HCT116 (cell line): ENCODE measurements around the gene NOL4L.

Experiments
- ATF3 ChIP-seq: IDR thresholded peaks from 2 replicates; pipeline ENCODE4 v1.6.1; 2012
- CTCF ChIP-seq, 3 experiments: fragments of 200-600 bp in 1 of 3; sonication (generic) in 1 of 3; IDR thresholded peaks in 2 of 3; conservative IDR thresholded peaks in 1 of 3; 2 replicates each; pipeline ENCODE4 v1.5.1; 2012 to 2017; ENCODE audit warnings: low read depth in 2 of 3, low read length in 2 of 3, antibody characterized with exemption in 1 of 3, borderline replicate concordance in 1 of 3, control low read depth in 1 of 3, mild to moderate bottlenecking in 1 of 3, mixed read lengths in 1 of 3, mixed run types in 1 of 3, moderate library complexity in 1 of 3; ENCODE audit not compliant: insufficient read depth in 1 of 3
- EGR1 ChIP-seq: IDR thresholded peaks from 2 replicates; pipeline ENCODE4 v1.6.1; 2012; ENCODE audit warnings: low read depth
- EZH2phosphoT487 ChIP-seq: fragments of 200-600 bp; IDR thresholded peaks from 2 replicates; pipeline ENCODE4 v1.6.1; 2018; ENCODE audit warnings: antibody characterized with exemption, borderline replicate concordance
- POLR2A ChIP-seq: IDR thresholded peaks from 2 replicates; pipeline ENCODE4 v1.7.0; 2011; ENCODE audit warnings: borderline replicate concordance; ENCODE audit not compliant: insufficient read depth, insufficient read length; ENCODE audit errors: extremely low read depth
- POLR2AphosphoS5 ChIP-seq: IDR thresholded peaks from 2 replicates; pipeline ENCODE4 v1.6.1; 2011; ENCODE audit warnings: mild to moderate bottlenecking, low read depth, low read length, moderate library complexity
- SIN3A ChIP-seq: IDR thresholded peaks from 2 replicates; pipeline ENCODE4 v1.6.1; 2012; ENCODE audit warnings: low read depth

- TF ChIP-seq EGR1 (no peak), CTCF (IDR thresholded peaks at IDR 0.05 in 2 of 3, conservative IDR thresholded peaks at IDR 0.05 in 1 of 3; ENCODE audit: borderline replicate concordance in 1 of 3, insufficient read depth in 1 of 3, low read depth in 2 of 3, low read length in 2 of 3) (no peak), POLR2A (no peak), EZH2phosphoT487 (no peak), ATF3 (no peak), POLR2AphosphoS5 (no peak), SIN3A (no peak)
Measured at GRCh38 chr20:32441638-32442037, 143.5 kb downstream of the NOL4L start.
